K562 (cell line): ENCODE measurements around the gene TXNRD2. TPM values are rescaled to one million over a fixed set of nuclear protein-coding genes. Genes with fewer than 3 reads are reported as not detected.

ENCODE experiments used
- BMI1 ChIP-seq: fragments of 150-350 bp; IDR thresholded peaks from 2 replicates; pipeline ENCODE4 v1.6.1; 2014; ENCODE audit warnings: low read length
- DPF2 ChIP-seq: fragments of 450-650 bp; IDR thresholded peaks from 2 replicates; pipeline ENCODE4 v1.6.1; 2016
- FOXA3 ChIP-seq, 2 experiments: fragments of 450-650 bp in 1 of 2; sonication (generic) in 1 of 2; formaldehyde crosslinking; IDR thresholded peaks in 1 of 2; conservative IDR thresholded peaks in 1 of 2; 2 replicates each; pipeline versions ENCODE4 v1.4.0 to v1.8.0; 2020 to 2022; ENCODE audit warnings: mild to moderate bottlenecking in 2 of 2, missing genetic modification reagents in 1 of 2
- MED1 ChIP-seq: sonication (generic); formaldehyde crosslinking; IDR thresholded peaks from 2 replicates; pipeline ENCODE4 v1.8.1; 2023; ENCODE audit warnings: missing genetic modification reagents, borderline replicate concordance
- MTA3 ChIP-seq: fragments of 450-650 bp; formaldehyde crosslinking; IDR thresholded peaks from 2 replicates; pipeline ENCODE4 v1.6.1; 2017; ENCODE audit warnings: mild to moderate bottlenecking, borderline replicate concordance
- MTF1 ChIP-seq: fragments of 250-450 bp; sonication (Bioruptor Pico); IDR thresholded peaks from 2 replicates; pipeline ENCODE4 v1.9.0; 2021; ENCODE audit warnings: moderate library complexity, mild to moderate bottlenecking, inconsistent platforms, borderline replicate concordance
- NCOA2 ChIP-seq, 2 experiments: fragments of 450-650 bp; IDR thresholded peaks; 2 replicates each; pipeline ENCODE4 v1.6.1; 2018; ENCODE audit warnings: mild to moderate bottlenecking in 2 of 2, moderate library complexity in 1 of 2; ENCODE audit not compliant: partially characterized antibody in 2 of 2
- PCBP1 ChIP-seq: fragments of 200-400 bp; formaldehyde crosslinking; IDR thresholded peaks from 2 replicates; pipeline ENCODE4 v1.6.1; 2018; ENCODE audit warnings: mild to moderate bottlenecking, low read depth, low read length; ENCODE audit not compliant: poor library complexity, severe bottlenecking
- SMARCC2 ChIP-seq: fragments of 450-650 bp; IDR thresholded peaks from 2 replicates; pipeline ENCODE4 v1.6.1; 2017; ENCODE audit warnings: antibody characterized with exemption, moderate library complexity, mild to moderate bottlenecking, low read depth
- SUPT5H ChIP-seq: fragments of 450-650 bp; IDR thresholded peaks from 2 replicates; pipeline ENCODE4 v1.6.1; 2016
- ZNF384 ChIP-seq: IDR thresholded peaks from 2 replicates; pipeline ENCODE4 v1.6.1; 2012; ENCODE audit warnings: low read depth, low read length, improper control_type of control experiment
- polyA plus RNA-seq, 8 experiments: library from polyadenylated mRNA; depleted of rRNA in 4 of 8; stranded (reverse) in 5 of 8; unstranded in 3 of 8; fragments of >200 nt; fragmentation: Nextera tagmentation in 2 of 8; fragmentation: Illumina TruSeq in 1 of 8; extraction: Ambion mirVana in 2 of 8; extraction: Trizol in 1 of 8; gene quantifications; 2 replicates each; pipeline versions ENCODE4 v1.2.1 to v1.2.3, GENCODE V29; 2011 to 2014; ENCODE audit warnings: inconsistent platforms in 1 of 8, missing spikeins in 1 of 8
- total RNA-seq, 7 experiments: library from RNA; depleted of rRNA in 6 of 7; stranded (reverse); fragments of >200 nt in 6 of 7; fragmentation: Illumina TruSeq in 2 of 7; extraction: Trizol in 2 of 7; gene quantifications; 2 replicates each; pipeline versions ENCODE4 v1.2.1 to v1.2.3, GENCODE V29; 2011 to 2021; ENCODE audit warnings: low replicate concordance in 1 of 7
- TF ChIP-seq, protein P1 (sequence below): fragments of 450-650 bp; formaldehyde crosslinking; conservative IDR thresholded peaks from 2 replicates; pipeline ENCODE4 v1.4.0; 2022; ENCODE audit warnings: mild to moderate bottlenecking, missing genetic modification characterization

Gene TXNRD2
- total and polyA plus RNA-seq, 9 of the 15 experiments (the other 6 are each of a cell fraction or from before 2014, with no cell fraction given), result 3.3 to 80.2 (median 49.4) TPM

DNA sequence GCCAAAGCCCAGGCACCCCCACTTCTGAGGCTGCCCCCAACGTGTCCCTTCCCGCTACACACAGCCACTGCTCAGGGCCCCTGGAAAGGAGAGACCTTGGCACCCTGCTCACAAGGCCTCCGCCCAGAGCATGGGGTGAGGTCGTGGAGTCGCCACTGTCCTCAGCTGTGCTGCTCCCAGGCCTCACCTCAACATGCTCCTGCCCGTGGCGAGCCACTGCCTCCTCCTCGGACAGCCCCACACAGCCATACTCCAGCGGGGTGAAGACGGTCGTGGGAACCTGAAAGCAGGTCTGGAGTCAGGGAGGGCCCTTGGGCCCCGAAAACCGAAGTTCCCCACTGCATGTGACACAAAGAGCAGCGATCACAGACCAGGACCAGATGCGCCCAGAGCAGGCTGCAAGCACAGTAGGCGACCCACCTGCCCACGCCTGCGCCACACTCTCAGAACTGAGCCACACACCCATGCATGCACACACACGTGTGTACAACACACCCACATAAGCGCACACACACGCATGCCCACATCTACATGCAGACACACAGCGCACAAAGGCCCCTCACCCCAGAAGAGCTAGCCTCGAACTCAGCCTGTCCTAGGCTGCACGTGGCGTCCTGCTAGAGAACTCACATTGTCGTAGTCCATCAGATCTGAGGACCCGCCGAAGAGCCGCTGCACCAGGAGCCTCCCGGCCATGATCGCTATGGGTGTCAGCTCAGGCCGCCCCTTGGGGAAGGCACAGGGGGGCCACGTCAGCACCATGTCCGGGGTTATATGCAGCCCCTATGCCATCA, 61.4 kb downstream of the TXNRD2 start (continued):
- no peak for TF ChIP-seq FOXA3 (CRISPR knock-in tag; conservative IDR thresholded peaks at IDR 0.05 in 1 of 2, IDR thresholded peaks at IDR 0.05 in 1 of 2)
- peak; percentile 37 for TF ChIP-seq PCBP1
- no peak for TF ChIP-seq SMARCC2
- no peak for TF ChIP-seq DPF2
- TF ChIP-seq ZNF384, result no peak
- no peak for TF ChIP-seq MTA3
- no peak for TF ChIP-seq NCOA2 (IDR thresholded peaks at IDR 0.05; ENCODE audit: partially characterized antibody in 2 of 2)
- TF ChIP-seq MED1 (CRISPR knock-in tag), result no peak
- TF ChIP-seq, protein P1, sequence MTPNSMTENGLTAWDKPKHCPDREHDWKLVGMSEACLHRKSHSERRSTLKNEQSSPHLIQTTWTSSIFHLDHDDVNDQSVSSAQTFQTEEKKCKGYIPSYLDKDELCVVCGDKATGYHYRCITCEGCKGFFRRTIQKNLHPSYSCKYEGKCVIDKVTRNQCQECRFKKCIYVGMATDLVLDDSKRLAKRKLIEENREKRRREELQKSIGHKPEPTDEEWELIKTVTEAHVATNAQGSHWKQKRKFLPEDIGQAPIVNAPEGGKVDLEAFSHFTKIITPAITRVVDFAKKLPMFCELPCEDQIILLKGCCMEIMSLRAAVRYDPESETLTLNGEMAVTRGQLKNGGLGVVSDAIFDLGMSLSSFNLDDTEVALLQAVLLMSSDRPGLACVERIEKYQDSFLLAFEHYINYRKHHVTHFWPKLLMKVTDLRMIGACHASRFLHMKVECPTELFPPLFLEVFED, result peak; percentile 46; the same call in 1 of the 2 replicates
- no peak for TF ChIP-seq MTF1 (CRISPR knock-in tag)
- no peak for TF ChIP-seq BMI1
- no peak; the same call in 1 of the 2 replicates for TF ChIP-seq SUPT5H
